GM12878 (cell line): ENCODE results near the gene APCDD1. TPM values are rescaled to one million over a fixed set of nuclear protein-coding genes. Genes with fewer than 3 reads are reported as not detected.

Experiments used
- ATAC-seq: fragments of 200-7000 bp; cut with Tn5 transposase; 3 replicates; pipeline ENCODE4 v1.9.1; 2020; ENCODE audit warnings: mild to moderate bottlenecking, moderate library complexity
- BruUV-seq: library from RNA; stranded (reverse); fragments of 400-500 nt; replicated peaks from 2 replicates; lab custom pipeline; 2021; lab: Mats Ljungman, UMichigan
- CTCF ChIA-PET: fragments of 300-600 bp; sonication (Branson Sonifier 250); formaldehyde crosslinking; extraction: SDS; loops from one replicate; lab custom pipeline; 2021; ENCODE audit warnings: inconsistent platforms; lab: Yijun Ruan, JAX
- POLR2A ChIA-PET: fragments of 350-600 bp; formaldehyde crosslinking; extraction: SDS; loops from one replicate; lab custom pipeline; 2021; ENCODE audit warnings: inconsistent platforms; lab: Charles Lee
- RAD21 ChIA-PET: fragments of 300-600 bp; sonication (Branson Sonifier 250); formaldehyde crosslinking; loops from one replicate; lab custom pipeline; 2023; ENCODE audit warnings: antibody characterized with exemption; ENCODE audit not compliant: unreplicated experiment; lab: Charles Lee
- SMC1A ChIA-PET: fragments of 300-600 bp; sonication (Branson Sonifier 250); formaldehyde crosslinking; loops from one replicate; lab custom pipeline; 2023; ENCODE audit not compliant: unreplicated experiment, uncharacterized antibody; lab: Charles Lee
- DNase-seq: peaks from one replicate; pipeline ENCODE4 v3.0.0-alpha.2; 2011; ENCODE audit warnings: low read depth, low spot score
- FAIRE-seq: peaks from 3 replicates; lab custom pipeline; 2011; peaks lifted over from hg19 to GRCh38; lab: Jason Lieb, UNC
- H2AFZ ChIP-seq: 2 replicates; pipeline ENCODE4 v1.6.0; 2011; ENCODE audit warnings: low read depth, low read length, control low read depth; ENCODE audit not compliant: control insufficient read depth
- H3K27ac ChIP-seq: 2 replicates; pipeline ENCODE4 v1.5.1; 2011; ENCODE audit warnings: control low read depth; ENCODE audit not compliant: control insufficient read depth, insufficient read depth
- H3K27me3 ChIP-seq, 2 experiments: replicated peaks in 1 of 2; 2 replicates each; pipeline versions ENCODE4 v1.6.0 to v1.6.1; 2011; ENCODE audit warnings: low read length in 1 of 2; ENCODE audit not compliant: control insufficient read depth in 2 of 2, insufficient read depth in 2 of 2
- H3K36me3 ChIP-seq, 2 experiments: 2 replicates each; pipeline ENCODE4 v1.5.1; 2011; ENCODE audit warnings: low read length in 1 of 2; ENCODE audit not compliant: control insufficient read depth in 2 of 2, insufficient read depth in 2 of 2
- H3K4me1 ChIP-seq: 2 replicates; pipeline ENCODE4 v1.6.1; 2011; ENCODE audit warnings: mild to moderate bottlenecking, low read length, moderate library complexity, mixed read lengths; ENCODE audit not compliant: control insufficient read depth, insufficient read depth
- H3K4me2 ChIP-seq: 2 replicates; pipeline ENCODE4 v1.6.0; 2011; ENCODE audit warnings: control low read depth; ENCODE audit not compliant: control insufficient read depth, insufficient read depth
- H3K4me3 ChIP-seq: fragments of 200-600 bp; sonication (generic); 2 replicates; pipeline ENCODE4 v1.5.1; 2016
- H3K79me2 ChIP-seq: 2 replicates; pipeline ENCODE4 v1.6.0; 2011; ENCODE audit warnings: low read length; ENCODE audit not compliant: control insufficient read depth, insufficient read depth
- H3K9ac ChIP-seq: 2 replicates; pipeline ENCODE4 v1.8.0; 2011; ENCODE audit warnings: low read length, control low read depth, mixed read lengths; ENCODE audit not compliant: control insufficient read depth, insufficient read depth
- H3K9me3 ChIP-seq: replicated peaks from 3 replicates; pipeline ENCODE4 v1.5.1; 2011; ENCODE audit warnings: mild to moderate bottlenecking, low read length; ENCODE audit not compliant: control insufficient read depth, insufficient read depth
- H4K20me1 ChIP-seq: 2 replicates; pipeline ENCODE4 v1.6.0; 2011; ENCODE audit not compliant: control insufficient read depth, insufficient read depth
- DPF2 ChIP-seq: fragments of 450-650 bp; IDR thresholded peaks from 2 replicates; pipeline ENCODE4 v1.6.1; 2017; ENCODE audit warnings: mild to moderate bottlenecking
- EED ChIP-seq: sonication (generic); IDR thresholded peaks from 2 replicates; pipeline ENCODE4 v1.6.1; 2016; ENCODE audit warnings: antibody characterized with exemption, low read depth
- ETV6 ChIP-seq, 2 experiments: fragments of 450-650 bp in 1 of 2; IDR thresholded peaks in 1 of 2; conservative IDR thresholded peaks in 1 of 2; 2 replicates each; pipeline ENCODE4 v1.6.1; 2014; ENCODE audit warnings: antibody characterized with exemption in 1 of 2, borderline replicate concordance in 1 of 2, low read depth in 1 of 2, mild to moderate bottlenecking in 1 of 2, moderate library complexity in 1 of 2
- GATAD2B ChIP-seq: fragments of 450-650 bp; conservative IDR thresholded peaks from 2 replicates; pipeline ENCODE4 v1.6.1; 2017; ENCODE audit warnings: low read depth, mild to moderate bottlenecking, moderate library complexity
- IKZF1 ChIP-seq: fragments of 450-650 bp; conservative IDR thresholded peaks from 2 replicates; pipeline ENCODE4 v1.6.1; 2017; ENCODE audit warnings: antibody characterized with exemption, mild to moderate bottlenecking
- IKZF2 ChIP-seq, 2 experiments: fragments of 450-650 bp; IDR thresholded peaks; 2 replicates each; pipeline ENCODE4 v1.6.1; 2017; ENCODE audit warnings: mild to moderate bottlenecking in 2 of 2, moderate library complexity in 2 of 2
- KAT2A ChIP-seq: conservative IDR thresholded peaks from 2 replicates; pipeline ENCODE4 v1.6.1; 2011; ENCODE audit warnings: low read depth, low read length; ENCODE audit not compliant: control insufficient read depth
- MTA2 ChIP-seq: fragments of 450-650 bp; IDR thresholded peaks from 2 replicates; pipeline ENCODE4 v1.6.1; 2016; ENCODE audit warnings: low read depth, mild to moderate bottlenecking, moderate library complexity
- NBN ChIP-seq: fragments of 450-650 bp; IDR thresholded peaks from 2 replicates; pipeline ENCODE4 v1.6.1; 2016
- NR2C1 ChIP-seq: fragments of 450-650 bp; IDR thresholded peaks from 2 replicates; pipeline ENCODE4 v1.6.1; 2017; ENCODE audit warnings: antibody characterized with exemption, mild to moderate bottlenecking, moderate library complexity
- NR2F1 ChIP-seq: fragments of 450-650 bp; conservative IDR thresholded peaks from 2 replicates; pipeline ENCODE4 v1.6.1; 2017; ENCODE audit warnings: mild to moderate bottlenecking
- PAX8 ChIP-seq: fragments of 450-650 bp; IDR thresholded peaks from 2 replicates; pipeline ENCODE4 v1.6.1; 2017; ENCODE audit warnings: mild to moderate bottlenecking, moderate library complexity
- WGBS: methylation state at CpG from one replicate; pipeline ENCODE4 v1.1.6; 2016; ENCODE audit warnings: low lambda C conversion rate; ENCODE audit not compliant: insufficient replicate concordance, insufficient coverage; ENCODE audit errors: missing lambda C conversion rate; 5-methylcytosine and 5-hydroxymethylcytosine counted together
- in situ Hi-C: fragments of 300-500 bp; cut with MboI; formaldehyde crosslinking; loops from 9 replicates; pipeline ENCODE4 v1.14.3; 2018; ENCODE audit warnings: mixed read lengths
- intact Hi-C: fragments of 100-400 bp; cut with micrococcal nuclease; formaldehyde crosslinking; loops from one replicate; pipeline ENCODE4 v1.14.2; 2022; ENCODE audit not compliant: unreplicated experiment
- polyA plus RNA-seq, 11 experiments: library from polyadenylated mRNA; depleted of rRNA in 4 of 11; unstranded in 6 of 11; stranded (reverse) in 5 of 11; fragments of >200 nt; fragmentation: Nextera tagmentation in 4 of 11; fragmentation: Illumina TruSeq in 1 of 11; extraction: Ambion mirVana in 4 of 11; extraction: Trizol in 1 of 11; gene quantifications; 1 replicate in 1 of 11; 2 replicates in 10 of 11; pipeline versions ENCODE4 v1.2.1 to v1.2.3, GENCODE V29; 2011 to 2016; ENCODE audit warnings: inconsistent platforms in 2 of 11, missing spikeins in 2 of 11, low read depth in 1 of 11
- total RNA-seq, 4 experiments: library from RNA; depleted of rRNA in 3 of 4; stranded (reverse); fragments of >200 nt in 3 of 4; fragmentation: Illumina TruSeq in 1 of 4; extraction: Trizol in 1 of 4; gene quantifications; 2 replicates each; pipeline versions ENCODE4 v1.2.1 to v1.2.3, GENCODE V29; 2013 to 2021
- TF ChIP-seq, protein P1 (sequence below): fragments of 450-650 bp; IDR thresholded peaks from 2 replicates; pipeline ENCODE4 v1.6.1; 2017; ENCODE audit warnings: low read depth, mild to moderate bottlenecking, moderate library complexity

The APCDD1 gene
- total and polyA plus RNA-seq, 10 of the 15 experiments (the other 5 are each of a cell fraction or from before 2014, with no cell fraction given), result not detected

DNA sequence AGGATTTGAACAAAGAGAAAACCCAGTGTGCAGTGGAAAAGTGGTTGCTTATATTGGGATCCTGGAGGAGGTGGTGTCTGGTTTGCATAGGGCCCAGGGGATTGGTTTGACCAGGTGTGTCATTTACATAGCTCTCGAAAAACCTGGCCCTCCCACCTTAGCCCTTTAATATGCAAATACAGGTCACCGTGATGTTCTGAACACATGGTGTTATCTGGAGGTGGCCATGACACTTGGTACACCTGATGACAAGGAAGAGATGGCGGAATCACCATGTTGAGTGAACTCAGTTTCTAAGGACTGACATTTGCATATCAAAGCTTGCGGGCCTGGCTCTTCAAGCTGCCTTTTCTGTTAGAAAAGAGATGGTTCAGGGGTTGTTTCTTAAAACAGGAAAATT, 69.1 kb downstream of the APCDD1 start:
- no peak for TF ChIP-seq NR2C1
- TF ChIP-seq PAX8, result no peak
- BruUV-seq, result no TSS peak
- H3K27me3 ChIP-seq, result peaks cover 0 to 3% of the 10 kb centered on the region in 2 experiments; a peak in 1 of 4 replicates
- no peak overlapping the region for H2AFZ ChIP-seq
- no peaks in the 10 kb centered on the region for H4K20me1 ChIP-seq
- intact Hi-C loops (no loop called here), in situ Hi-C loops (loop anchor here (5.0 kb wide), 1 partner anchor 551 kb away; no protein-coding TSS in a partner anchor)
- H3K4me1 ChIP-seq, result peaks cover 10% of the 10 kb centered on the region
- ATAC-seq, result no peak
- no peak overlapping the region for H3K9ac ChIP-seq
- H3K79me2 ChIP-seq, result peaks cover 25% of the 10 kb centered on the region
- FAIRE-seq, result no peak
- POLR2A ChIA-PET, result interaction anchor here (0.9 kb wide), 1 partner anchor 27 kb away, joined by 3 read pairs; no protein-coding TSS in a partner anchor
- RAD21 ChIA-PET, result interaction anchor here (1.0 to 1.6 kb wide), 2 partner anchors 552 to 631 kb away, joined by 3 to 4 read pairs; no protein-coding TSS in a partner anchor
- H3K9me3 ChIP-seq, result no peaks in the 10 kb centered on the region
- no peak overlapping the region for H3K4me2 ChIP-seq
- no peaks in the 10 kb centered on the region for H3K36me3 ChIP-seq
- 49% methylated on average over 4 of the region's 4 CpGs for WGBS
- H3K4me3 ChIP-seq, result no peak overlapping the region
- no peak overlapping the region for H3K27ac ChIP-seq
- SMC1A ChIA-PET, result interaction anchor here (0.8 to 2.9 kb wide), 3 partner anchors 12 to 640 kb away, joined by 4 to 14 read pairs (median 4); no protein-coding TSS in a partner anchor
- CTCF ChIA-PET, result interaction anchor here (0.5 to 2.3 kb wide), 6 partner anchors 9 to 1087 kb away, joined by 3 to 16 read pairs (median 3); no protein-coding TSS in a partner anchor
- no peak for DNase-seq

DNA sequence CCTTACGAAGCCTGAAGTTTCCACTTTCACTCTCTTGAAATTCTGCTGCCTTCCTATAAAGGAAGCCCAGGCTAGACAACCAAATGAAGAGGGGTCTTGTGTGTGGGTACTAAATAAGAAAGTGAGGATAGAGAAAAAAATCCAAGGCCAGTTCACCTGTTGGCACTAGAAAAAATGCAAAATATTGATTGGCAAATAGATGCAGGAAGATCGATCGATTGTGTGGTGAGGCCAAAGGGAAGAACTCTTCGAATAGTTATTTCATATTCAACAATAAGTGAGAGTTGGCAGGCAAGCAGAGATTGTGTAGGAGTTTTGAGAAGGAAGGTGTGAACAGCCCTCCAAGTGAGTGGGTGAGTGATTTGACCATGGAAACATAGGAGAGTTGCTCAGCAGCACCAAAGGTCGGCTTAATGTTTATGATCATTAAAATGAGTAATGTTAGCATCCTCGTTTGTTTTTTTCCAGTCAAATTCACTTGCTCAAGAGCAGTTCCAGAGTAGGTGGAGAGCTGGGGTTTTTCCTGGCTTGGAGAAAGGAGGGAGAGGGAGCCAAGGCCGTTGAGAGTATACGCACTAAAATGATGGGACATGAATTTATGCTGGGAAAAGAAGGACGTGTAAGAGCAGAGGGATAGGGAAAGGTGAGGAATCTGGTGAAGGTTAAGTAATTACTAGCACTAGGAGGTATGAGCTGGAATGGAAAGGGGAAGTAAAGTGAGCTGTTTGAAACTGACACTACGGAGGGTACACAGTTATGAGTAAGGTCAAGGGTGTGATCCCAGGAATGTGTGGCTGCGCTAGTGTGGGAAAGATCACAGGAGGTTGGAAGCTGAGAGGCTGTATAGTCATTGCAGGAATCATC, 70.3 kb downstream of the APCDD1 start:
- H3K4me1 ChIP-seq, result peaks cover 10% of the 10 kb centered on the region
- H4K20me1 ChIP-seq, result no peaks in the 10 kb centered on the region
- no peak for FAIRE-seq
- ATAC-seq, result no peak
- peak overlapping the region; percentile 85 for H2AFZ ChIP-seq
- CTCF ChIA-PET, result interaction anchor here (1.4 to 1.6 kb wide), 4 partner anchors 13 to 628 kb away, joined by 3 to 7 read pairs (median 4); no protein-coding TSS in a partner anchor
- intact Hi-C loops (no loop called here), in situ Hi-C loops (loop anchor here (5.0 kb wide), 1 partner anchor 552 kb away; no protein-coding TSS in a partner anchor)
- no peaks in the 10 kb centered on the region for H3K9me3 ChIP-seq
- POLR2A ChIA-PET, result interaction anchor here (0.6 kb wide), 2 partner anchors 42 to 44 kb away, joined by 3 read pairs; no protein-coding TSS in a partner anchor
- 74% methylated on average over 11 of the region's 11 CpGs for WGBS
- H3K79me2 ChIP-seq, result peaks cover 37% of the 10 kb centered on the region
- no peaks in the 10 kb centered on the region for H3K36me3 ChIP-seq
- BruUV-seq, result no TSS peak
- no peak overlapping the region for H3K9ac ChIP-seq
- no peaks in the 10 kb centered on the region for H3K27me3 ChIP-seq
- SMC1A ChIA-PET, result interaction anchor here (1.4 to 1.6 kb wide), 3 partner anchors 42 to 611 kb away, joined by 3 to 9 read pairs (median 5); partner anchors contain the start of gene VAPA
- no peak for DNase-seq
- TF ChIP-seq DPF2 (no peak), ETV6 (conservative IDR thresholded peaks at IDR 0.05 in 1 of 2, IDR thresholded peaks at IDR 0.05 in 1 of 2; ENCODE audit: borderline replicate concordance in 1 of 2, low read depth in 1 of 2) (no peak), IKZF1 (peak; percentile 23), IKZF2 (IDR thresholded peaks at IDR 0.05) (peak; percentile 92), KAT2A (no peak), EED (0 out of 2 replicates have a peak, but pooled peaks have one; percentile 27), MTA2 (peak; percentile 51), GATAD2B (0 out of 2 replicates have a peak, but pooled peaks have one; percentile 6), NR2F1 (0 out of 2 replicates have a peak, but pooled peaks have one; percentile 41), NBN (0 out of 2 replicates have a peak, but pooled peaks have one; percentile 37)
- TF ChIP-seq, protein P1, sequence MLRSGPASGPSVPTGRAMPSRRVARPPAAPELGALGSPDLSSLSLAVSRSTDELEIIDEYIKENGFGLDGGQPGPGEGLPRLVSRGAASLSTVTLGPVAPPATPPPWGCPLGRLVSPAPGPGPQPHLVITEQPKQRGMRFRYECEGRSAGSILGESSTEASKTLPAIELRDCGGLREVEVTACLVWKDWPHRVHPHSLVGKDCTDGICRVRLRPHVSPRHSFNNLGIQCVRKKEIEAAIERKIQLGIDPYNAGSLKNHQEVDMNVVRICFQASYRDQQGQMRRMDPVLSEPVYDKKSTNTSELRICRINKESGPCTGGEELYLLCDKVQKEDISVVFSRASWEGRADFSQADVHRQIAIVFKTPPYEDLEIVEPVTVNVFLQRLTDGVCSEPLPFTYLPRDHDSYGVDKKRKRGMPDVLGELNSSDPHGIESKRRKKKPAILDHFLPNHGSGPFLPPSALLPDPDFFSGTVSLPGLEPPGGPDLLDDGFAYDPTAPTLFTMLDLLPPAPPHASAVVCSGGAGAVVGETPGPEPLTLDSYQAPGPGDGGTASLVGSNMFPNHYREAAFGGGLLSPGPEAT, result peak; percentile 81
- H3K4me3 ChIP-seq, result peak overlapping the region; percentile 97; the same call in 1 of the 2 replicates
- peak overlapping the region; percentile 82 for H3K4me2 ChIP-seq
- no peak overlapping the region for H3K27ac ChIP-seq
- RAD21 ChIA-PET, result interaction anchor here (1.0 to 1.9 kb wide), 5 partner anchors 10 to 629 kb away, joined by 3 to 7 read pairs (median 4); no protein-coding TSS in a partner anchor
